ENCODE measurements around the gene FAM13C. TPM values are rescaled to one million over a fixed set of nuclear protein-coding genes. Genes with fewer than 3 reads are reported as not detected.

FAM13C gene
- total and polyA plus RNA-seq, 12 donors, result 8.9 to 92.8 (median 34.1) TPM

GRCh38 chr10:59283456-59284091 is 78.8 kb downstream of the FAM13C start:
- Histone ChIP-seq H3K9me3 (replicated peaks in 1 of 3) (no peaks in the 10 kb centered on the region), H3K4me1 (replicated peaks in 1 of 2) (peaks cover 0 to 14% of the 10 kb centered on the region in 2 donors), H3K4me3 (no peak overlapping the region), H3K27me3 (no peaks in the 10 kb centered on the region), H3K36me3 (replicated peaks in 1 of 2) (peaks cover 0 to 9% of the 10 kb centered on the region in 2 donors), H3K27ac (no peak overlapping the region)
- intact Hi-C loops (cut with DNase I), result no loop called here
- no peak for DNase-seq
- WGBS, 4 donors, result 59 to 64% (median 61%) methylated on average over 8 to 9 of the region's 9 CpGs
- TF ChIP-seq POLR2A (IDR thresholded peaks at IDR 0.05) (no peak), CTCF (IDR thresholded peaks at IDR 0.05) (no peak)

DNA sequence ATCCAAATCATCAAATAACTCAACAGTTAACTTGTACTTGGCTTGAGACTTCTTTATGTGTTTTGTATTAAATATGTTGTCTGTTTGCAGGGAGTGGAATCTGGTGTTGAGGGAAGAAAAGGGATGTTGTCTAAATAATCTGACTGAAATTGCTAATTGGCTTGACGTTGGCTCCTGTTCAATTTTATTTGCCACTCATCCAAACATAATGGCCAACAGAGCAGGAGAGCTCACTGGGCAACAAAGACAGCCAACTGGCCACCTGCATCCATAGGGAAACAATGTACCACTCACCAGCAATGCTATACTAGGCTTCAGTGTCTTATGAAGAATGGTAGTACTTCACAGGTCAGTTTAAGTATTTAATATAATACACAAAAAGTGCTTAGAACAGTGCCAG is 80.5 kb downstream of the FAM13C start:
- intact Hi-C loops (cut with DNase I), result no loop called here
- TF ChIP-seq POLR2A (IDR thresholded peaks at IDR 0.05), result no peak
- TF ChIP-seq CTCF (IDR thresholded peaks at IDR 0.05), result no peak
- no peak for DNase-seq
- Histone ChIP-seq H3K4me3 (no peak overlapping the region), H3K4me1 (replicated peaks in 1 of 2) (peaks cover 0 to 14% of the 10 kb centered on the region in 2 donors), H3K36me3 (replicated peaks in 1 of 2) (peaks cover 0 to 9% of the 10 kb centered on the region in 2 donors), H3K9me3 (replicated peaks in 1 of 3) (no peaks in the 10 kb centered on the region), H3K27me3 (no peaks in the 10 kb centered on the region), H3K27ac (no peak overlapping the region)
- WGBS, 4 donors, result 78 to 93% (median 86%) methylated on average over 1 of the region's 1 CpG

- no peak for DNase-seq
- Histone ChIP-seq H3K27ac (peak overlapping the region in 1 of 5 donors; percentile 19), H3K4me3 (no peak overlapping the region), H3K27me3 (no peaks in the 10 kb centered on the region), H3K4me1 (replicated peaks in 1 of 2) (peaks cover 0 to 14% of the 10 kb centered on the region in 2 donors), H3K36me3 (replicated peaks in 1 of 2) (peaks cover 0 to 9% of the 10 kb centered on the region in 2 donors), H3K9me3 (replicated peaks in 1 of 3) (no peaks in the 10 kb centered on the region)
- intact Hi-C loops (cut with DNase I), result no loop called here
- TF ChIP-seq POLR2A (IDR thresholded peaks at IDR 0.05), result no peak
- no peak for TF ChIP-seq CTCF (IDR thresholded peaks at IDR 0.05)
- WGBS, 4 donors, result 67 to 100% (median 88%) methylated on average over 1 of the region's 1 CpG
These were observed 82.3 kb downstream of the FAM13C start for GRCh38 chr10:59279991-59280505.

GRCh38 chr10:59279476-59279875 is 82.9 kb downstream of the FAM13C start:
- 42 to 64% (median 51%) methylated on average over 1 of the region's 1 CpG for WGBS, 4 donors
- intact Hi-C loops (cut with DNase I), result no loop called here

More at GRCh38 chr10:59279476-59279875, 82.9 kb downstream of the FAM13C start:
- no peak for TF ChIP-seq POLR2A (IDR thresholded peaks at IDR 0.05)
- TF ChIP-seq CTCF (IDR thresholded peaks at IDR 0.05), result no peak
- H3K9me3 ChIP-seq (replicated peaks in 1 of 3), result no peaks in the 10 kb centered on the region
- peaks cover 0 to 9% of the 10 kb centered on the region in 2 donors for H3K36me3 ChIP-seq (replicated peaks in 1 of 2)
- peaks cover 0 to 9% of the 10 kb centered on the region in 2 donors for H3K4me1 ChIP-seq (replicated peaks in 1 of 2)
- H3K4me3 ChIP-seq, result no peak overlapping the region
- H3K27me3 ChIP-seq, result no peaks in the 10 kb centered on the region
- peak overlapping the region in 1 of 5 donors; percentile 19 for H3K27ac ChIP-seq
- no peak for DNase-seq
